ENCODE data around the gene NECAP2. TPM values are rescaled to one million over a fixed set of nuclear protein-coding genes. Genes with fewer than 3 reads are reported as not detected.

NECAP2 gene
- total RNA-seq, 1 donor from 2014 or later: 46.6 TPM

- Histone ChIP-seq H3K4me2 (no peak overlapping the region), H3K4me1 (peaks cover 5% of the 10 kb centered on the region), H3K36me3 (no peaks in the 10 kb centered on the region), H4K20me1 (ENCODE audit: low read depth) (peaks cover 19% of the 10 kb centered on the region), H3K9me3 (ENCODE audit: low read depth) (no peaks in the 10 kb centered on the region), H3K79me2 (ENCODE audit: low read depth) (peaks cover 24% of the 10 kb centered on the region), H2AFZ (replicated peaks) (no peak overlapping the region), H3F3A (ENCODE audit: low read depth) (peaks cover 3% of the 10 kb centered on the region), H3K27me3 (no peaks in the 10 kb centered on the region), H3K27ac (no peak overlapping the region), H3K4me3 (no peak overlapping the region), H3K9ac (no peak overlapping the region)
- Mint-ChIP-seq H3K36me3 (peaks cover 17% of the 10 kb centered on the region), H3K27me3 (ENCODE audit: insufficient read depth, low read depth) (peaks cover 4% of the 10 kb centered on the region), H3K4me3 (no peak overlapping the region), H3K4me1 (peaks cover 13% of the 10 kb centered on the region), H3K27ac (no peak overlapping the region), H3K9me3 (no peaks in the 10 kb centered on the region)
- TF ChIP-seq, protein P1, sequence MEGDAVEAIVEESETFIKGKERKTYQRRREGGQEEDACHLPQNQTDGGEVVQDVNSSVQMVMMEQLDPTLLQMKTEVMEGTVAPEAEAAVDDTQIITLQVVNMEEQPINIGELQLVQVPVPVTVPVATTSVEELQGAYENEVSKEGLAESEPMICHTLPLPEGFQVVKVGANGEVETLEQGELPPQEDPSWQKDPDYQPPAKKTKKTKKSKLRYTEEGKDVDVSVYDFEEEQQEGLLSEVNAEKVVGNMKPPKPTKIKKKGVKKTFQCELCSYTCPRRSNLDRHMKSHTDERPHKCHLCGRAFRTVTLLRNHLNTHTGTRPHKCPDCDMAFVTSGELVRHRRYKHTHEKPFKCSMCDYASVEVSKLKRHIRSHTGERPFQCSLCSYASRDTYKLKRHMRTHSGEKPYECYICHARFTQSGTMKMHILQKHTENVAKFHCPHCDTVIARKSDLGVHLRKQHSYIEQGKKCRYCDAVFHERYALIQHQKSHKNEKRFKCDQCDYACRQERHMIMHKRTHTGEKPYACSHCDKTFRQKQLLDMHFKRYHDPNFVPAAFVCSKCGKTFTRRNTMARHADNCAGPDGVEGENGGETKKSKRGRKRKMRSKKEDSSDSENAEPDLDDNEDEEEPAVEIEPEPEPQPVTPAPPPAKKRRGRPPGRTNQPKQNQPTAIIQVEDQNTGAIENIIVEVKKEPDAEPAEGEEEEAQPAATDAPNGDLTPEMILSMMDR (IDR thresholded peaks at IDR 0.05): no peak
- no peak for TF ChIP-seq EZH2phosphoT487 (IDR thresholded peaks at IDR 0.05)
- TF ChIP-seq EZH2 (IDR thresholded peaks at IDR 0.05): no peak
- DNase-seq (ENCODE audit: low spot score): no peak
These were observed 4.5 kb downstream of the NECAP2 start for GRCh38 chr1:16445052-16445451.

DNA sequence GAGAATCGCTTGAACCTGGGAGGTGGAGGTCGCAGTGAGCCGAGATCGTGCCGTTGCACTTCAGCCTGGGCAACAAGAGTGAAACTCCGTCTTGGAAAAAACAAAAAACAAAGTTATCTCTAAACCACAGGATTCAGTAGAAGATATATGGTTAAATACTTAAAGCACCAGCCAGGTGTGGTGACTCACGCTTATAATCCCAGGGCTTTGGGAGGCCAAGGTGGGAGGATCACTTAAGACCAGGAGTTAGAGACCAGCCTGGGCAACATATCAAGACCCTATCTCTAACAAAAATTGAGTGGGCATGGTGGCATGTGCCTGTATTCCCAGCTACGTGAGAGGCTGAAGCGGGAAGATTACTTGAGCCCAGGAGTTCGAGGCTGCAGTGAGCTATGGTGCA is 5.6 kb downstream of the NECAP2 start:
- Histone ChIP-seq H4K20me1 (ENCODE audit: low read depth) (peaks cover 19% of the 10 kb centered on the region), H3K9ac (no peak overlapping the region), H3K27ac (no peak overlapping the region), H3F3A (ENCODE audit: low read depth) (no peaks in the 10 kb centered on the region), H3K27me3 (no peaks in the 10 kb centered on the region), H3K79me2 (ENCODE audit: low read depth) (peaks cover 19% of the 10 kb centered on the region), H3K36me3 (no peaks in the 10 kb centered on the region), H2AFZ (replicated peaks) (no peak overlapping the region), H3K4me3 (no peak overlapping the region), H3K4me2 (no peak overlapping the region), H3K4me1 (peaks cover 5% of the 10 kb centered on the region), H3K9me3 (ENCODE audit: low read depth) (no peaks in the 10 kb centered on the region)
- no peak for DNase-seq (ENCODE audit: low spot score)
- TF ChIP-seq EZH2phosphoT487 (IDR thresholded peaks at IDR 0.05): no peak
- TF ChIP-seq, protein P1 (IDR thresholded peaks at IDR 0.05): no peak
- no peak for TF ChIP-seq EZH2 (IDR thresholded peaks at IDR 0.05)
- peaks cover 9% of the 10 kb centered on the region for H3K4me1 Mint-ChIP-seq
- peaks cover 21% of the 10 kb centered on the region for H3K36me3 Mint-ChIP-seq
- H3K27ac Mint-ChIP-seq: no peak overlapping the region
- no peak overlapping the region for H3K4me3 Mint-ChIP-seq
- H3K27me3 Mint-ChIP-seq (ENCODE audit: insufficient read depth, low read depth): peaks cover 2% of the 10 kb centered on the region
- no peaks in the 10 kb centered on the region for H3K9me3 Mint-ChIP-seq

- no peaks in the 10 kb centered on the region for H3K9me3 ChIP-seq (ENCODE audit: low read depth)
- TF ChIP-seq EZH2 (IDR thresholded peaks at IDR 0.05) (no peak), EZH2phosphoT487 (IDR thresholded peaks at IDR 0.05) (no peak)
- TF ChIP-seq, protein P1 (IDR thresholded peaks at IDR 0.05): no peak
- H3K4me1 ChIP-seq: no peaks in the 10 kb centered on the region
- Mint-ChIP-seq H3K9me3 (no peaks in the 10 kb centered on the region), H3K4me3 (no peak overlapping the region), H3K27me3 (ENCODE audit: insufficient read depth, low read depth) (peaks cover 2% of the 10 kb centered on the region), H3K36me3 (peaks cover 27% of the 10 kb centered on the region), H3K27ac (no peak overlapping the region), H3K4me1 (no peaks in the 10 kb centered on the region)
- H3K4me3 ChIP-seq: no peak overlapping the region
- no peaks in the 10 kb centered on the region for H3K36me3 ChIP-seq
- H2AFZ ChIP-seq (replicated peaks): no peak overlapping the region
- no peaks in the 10 kb centered on the region for H3K27me3 ChIP-seq
- H3F3A ChIP-seq (ENCODE audit: low read depth): no peaks in the 10 kb centered on the region
- H3K79me2 ChIP-seq (ENCODE audit: low read depth): peaks cover 4% of the 10 kb centered on the region
- no peak overlapping the region for H3K4me2 ChIP-seq
- H3K27ac ChIP-seq: no peak overlapping the region
- no peak overlapping the region for H3K9ac ChIP-seq
- peaks cover 4% of the 10 kb centered on the region for H4K20me1 ChIP-seq (ENCODE audit: low read depth)
- DNase-seq (ENCODE audit: low spot score): no peak
These were observed 7.1 kb downstream of the NECAP2 start for GRCh38 chr1:16447641-16448040.

Measured in neural progenitor cell (in vitro differentiated cells).